ENCODE results near the gene GOLGA5. TPM values are rescaled to one million over a fixed set of nuclear protein-coding genes. Genes with fewer than 3 reads are reported as not detected.

The GOLGA5 gene
- total RNA-seq, 1 donor from 2014 or later, result 51.9 TPM

DNA sequence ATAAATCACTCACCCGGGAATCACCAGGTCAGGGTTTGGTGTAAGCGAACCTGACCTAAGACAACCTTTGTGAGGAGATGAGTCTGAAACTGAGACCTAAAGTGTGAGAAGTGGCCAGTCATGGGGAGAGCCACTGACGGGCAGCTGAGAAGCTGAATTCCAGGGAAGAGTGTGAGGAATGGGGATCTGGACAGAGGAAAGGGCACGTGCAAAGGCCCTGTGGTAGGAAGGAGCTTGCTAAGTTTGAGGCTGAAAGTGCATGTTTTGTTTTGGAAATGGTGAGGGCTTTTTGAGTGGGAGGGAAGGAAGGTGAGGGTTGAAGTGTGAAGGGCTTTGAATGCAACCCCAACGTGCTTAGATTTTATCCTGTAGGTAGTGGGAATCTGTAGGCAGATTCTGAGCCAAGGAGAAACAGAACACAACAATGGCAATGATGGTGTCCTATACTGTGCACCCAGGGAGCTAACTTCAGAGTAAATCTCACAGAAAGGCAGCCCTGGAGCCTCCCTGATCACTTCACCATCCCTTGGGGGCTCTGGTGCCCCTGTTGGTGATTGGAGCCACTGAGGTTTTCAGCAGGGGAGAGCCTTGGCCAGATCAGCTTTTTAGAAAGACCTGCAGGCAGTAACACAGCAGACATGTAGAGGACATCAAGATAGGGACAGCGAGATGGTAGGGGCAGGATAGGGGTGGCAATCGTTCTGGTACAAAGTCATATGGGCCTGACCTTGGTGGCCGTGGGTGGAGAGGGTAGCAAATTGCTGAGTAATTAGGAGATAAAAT lies 91.4 kb downstream of the GOLGA5 start:
- Mint-ChIP-seq H3K27ac (ENCODE audit: unreplicated experiment) (no peak overlapping the region), H3K4me1 (ENCODE audit: low read depth) (no peaks in the 10 kb centered on the region), H3K27me3 (ENCODE audit: low read depth) (peaks cover 65% of the 10 kb centered on the region), H3K9me3 (ENCODE audit: low read depth) (no peaks in the 10 kb centered on the region), H3K4me3 (ENCODE audit: unreplicated experiment) (no peak overlapping the region), H3K36me3 (ENCODE audit: low read depth) (peaks cover 2% of the 10 kb centered on the region)
- TF ChIP-seq, protein P1, sequence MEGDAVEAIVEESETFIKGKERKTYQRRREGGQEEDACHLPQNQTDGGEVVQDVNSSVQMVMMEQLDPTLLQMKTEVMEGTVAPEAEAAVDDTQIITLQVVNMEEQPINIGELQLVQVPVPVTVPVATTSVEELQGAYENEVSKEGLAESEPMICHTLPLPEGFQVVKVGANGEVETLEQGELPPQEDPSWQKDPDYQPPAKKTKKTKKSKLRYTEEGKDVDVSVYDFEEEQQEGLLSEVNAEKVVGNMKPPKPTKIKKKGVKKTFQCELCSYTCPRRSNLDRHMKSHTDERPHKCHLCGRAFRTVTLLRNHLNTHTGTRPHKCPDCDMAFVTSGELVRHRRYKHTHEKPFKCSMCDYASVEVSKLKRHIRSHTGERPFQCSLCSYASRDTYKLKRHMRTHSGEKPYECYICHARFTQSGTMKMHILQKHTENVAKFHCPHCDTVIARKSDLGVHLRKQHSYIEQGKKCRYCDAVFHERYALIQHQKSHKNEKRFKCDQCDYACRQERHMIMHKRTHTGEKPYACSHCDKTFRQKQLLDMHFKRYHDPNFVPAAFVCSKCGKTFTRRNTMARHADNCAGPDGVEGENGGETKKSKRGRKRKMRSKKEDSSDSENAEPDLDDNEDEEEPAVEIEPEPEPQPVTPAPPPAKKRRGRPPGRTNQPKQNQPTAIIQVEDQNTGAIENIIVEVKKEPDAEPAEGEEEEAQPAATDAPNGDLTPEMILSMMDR (IDR thresholded peaks at IDR 0.05), result no peak
- DNase-seq (ENCODE audit: low spot score), result no peak

DNA sequence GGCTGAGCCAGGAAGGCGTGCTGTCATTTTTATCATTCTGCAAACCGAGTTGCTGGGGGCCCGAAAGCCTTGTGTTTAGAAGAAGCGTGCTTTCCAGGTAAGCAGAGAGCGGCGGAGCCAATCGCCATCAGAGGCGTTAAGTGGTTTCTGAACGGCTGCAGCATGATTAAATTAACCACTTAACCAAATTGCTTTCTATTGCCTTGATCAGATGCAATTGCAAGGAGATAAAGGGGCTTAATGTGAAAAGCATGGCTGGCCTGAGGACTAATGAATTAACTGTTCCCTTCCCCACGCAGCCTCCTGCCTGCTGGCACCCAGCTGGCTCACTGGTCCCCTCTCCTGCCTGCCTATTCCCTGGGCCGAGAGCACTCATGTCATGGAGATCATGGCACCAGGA lies 92.2 kb downstream of the GOLGA5 start:
- H3K9me3 Mint-ChIP-seq (ENCODE audit: low read depth), result no peaks in the 10 kb centered on the region
- no peak for DNase-seq (ENCODE audit: low spot score)
- H3K4me1 Mint-ChIP-seq (ENCODE audit: low read depth), result no peaks in the 10 kb centered on the region
- H3K36me3 Mint-ChIP-seq (ENCODE audit: low read depth), result peaks cover 2% of the 10 kb centered on the region
- TF ChIP-seq, protein P1 (IDR thresholded peaks at IDR 0.05), result no peak
- no peak overlapping the region for H3K27ac Mint-ChIP-seq (ENCODE audit: unreplicated experiment)
- H3K27me3 Mint-ChIP-seq (ENCODE audit: low read depth), result peaks cover 60% of the 10 kb centered on the region
- no peak overlapping the region for H3K4me3 Mint-ChIP-seq (ENCODE audit: unreplicated experiment)

DNA sequence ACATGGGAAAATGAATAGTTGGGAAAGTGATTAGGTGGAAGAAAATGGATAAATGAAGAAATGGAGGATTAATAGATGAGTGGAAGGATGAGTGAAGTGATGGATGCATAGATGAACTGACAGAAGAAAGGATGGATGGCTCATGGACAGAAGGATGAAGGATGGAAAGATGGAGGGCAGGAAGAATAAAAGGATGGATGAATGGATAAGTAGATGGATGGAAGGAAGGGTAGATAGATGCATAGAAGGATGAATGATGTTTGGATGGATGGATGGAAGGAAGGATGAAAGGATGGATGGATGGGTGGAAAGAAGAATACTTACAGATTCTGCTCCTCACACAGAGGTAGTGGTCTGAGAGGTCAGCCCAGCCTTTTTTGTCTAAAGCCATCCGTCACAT lies 93.1 kb downstream of the GOLGA5 start:
- TF ChIP-seq, protein P1 (IDR thresholded peaks at IDR 0.05), result no peak
- no peak for DNase-seq (ENCODE audit: low spot score)
- Mint-ChIP-seq H3K4me3 (ENCODE audit: unreplicated experiment) (no peak overlapping the region), H3K9me3 (ENCODE audit: low read depth) (no peaks in the 10 kb centered on the region), H3K4me1 (ENCODE audit: low read depth) (no peaks in the 10 kb centered on the region), H3K27me3 (ENCODE audit: low read depth) (peaks cover 60% of the 10 kb centered on the region), H3K36me3 (ENCODE audit: low read depth) (no peaks in the 10 kb centered on the region), H3K27ac (ENCODE audit: unreplicated experiment) (no peak overlapping the region)

DNA sequence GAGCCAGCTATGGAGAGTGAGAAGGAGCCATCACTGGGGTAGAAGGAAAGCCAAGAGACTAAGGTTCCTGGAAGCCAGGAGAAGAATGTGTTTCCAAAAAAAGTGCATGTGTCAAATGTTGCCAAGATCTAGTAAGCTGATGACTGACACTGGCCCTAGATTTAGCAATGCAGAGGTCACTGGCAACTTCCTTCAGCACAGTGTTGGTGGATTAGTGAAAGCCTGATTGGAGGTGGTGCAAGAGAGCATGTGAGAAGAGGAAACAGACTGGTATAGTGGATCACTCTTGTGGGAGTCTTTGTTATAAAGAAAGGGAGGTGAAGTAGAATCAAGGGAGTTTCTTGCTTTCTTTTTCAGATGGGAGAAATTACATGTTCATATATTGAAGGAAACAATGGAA lies 94.8 kb downstream of the GOLGA5 start:
- H3K4me1 Mint-ChIP-seq (ENCODE audit: low read depth), result no peaks in the 10 kb centered on the region
- H3K27me3 Mint-ChIP-seq (ENCODE audit: low read depth), result peaks cover 70% of the 10 kb centered on the region
- peaks cover 3% of the 10 kb centered on the region for H3K36me3 Mint-ChIP-seq (ENCODE audit: low read depth)
- no peak overlapping the region for H3K27ac Mint-ChIP-seq (ENCODE audit: unreplicated experiment)
- DNase-seq (ENCODE audit: low spot score), result no peak
- H3K4me3 Mint-ChIP-seq (ENCODE audit: unreplicated experiment), result no peak overlapping the region
- TF ChIP-seq, protein P1 (IDR thresholded peaks at IDR 0.05), result no peak
- H3K9me3 Mint-ChIP-seq (ENCODE audit: low read depth), result peaks cover 13% of the 10 kb centered on the region

Other genes with a start within 250 kb of the GOLGA5 start
- 72.2 to 134 TPM (median 130 TPM) in 3 replicates for gene LGMN, start 45.7 kb upstream of the GOLGA5 start, total RNA-seq
- not detected in 3 replicates for gene CHGA, start 128.8 kb downstream of the GOLGA5 start, total RNA-seq